HG03135 (cell line): Measurements from ENCODE around the gene NOL4L.

Experiments
- ATAC-seq: cut with Tn5 transposase; IDR thresholded peaks from one replicate; pipeline ENCODE4 v1.9.1; 2021; ENCODE audit warnings: mild to moderate bottlenecking, moderate library complexity; ENCODE audit not compliant: unreplicated experiment

The NOL4L gene

DNA sequence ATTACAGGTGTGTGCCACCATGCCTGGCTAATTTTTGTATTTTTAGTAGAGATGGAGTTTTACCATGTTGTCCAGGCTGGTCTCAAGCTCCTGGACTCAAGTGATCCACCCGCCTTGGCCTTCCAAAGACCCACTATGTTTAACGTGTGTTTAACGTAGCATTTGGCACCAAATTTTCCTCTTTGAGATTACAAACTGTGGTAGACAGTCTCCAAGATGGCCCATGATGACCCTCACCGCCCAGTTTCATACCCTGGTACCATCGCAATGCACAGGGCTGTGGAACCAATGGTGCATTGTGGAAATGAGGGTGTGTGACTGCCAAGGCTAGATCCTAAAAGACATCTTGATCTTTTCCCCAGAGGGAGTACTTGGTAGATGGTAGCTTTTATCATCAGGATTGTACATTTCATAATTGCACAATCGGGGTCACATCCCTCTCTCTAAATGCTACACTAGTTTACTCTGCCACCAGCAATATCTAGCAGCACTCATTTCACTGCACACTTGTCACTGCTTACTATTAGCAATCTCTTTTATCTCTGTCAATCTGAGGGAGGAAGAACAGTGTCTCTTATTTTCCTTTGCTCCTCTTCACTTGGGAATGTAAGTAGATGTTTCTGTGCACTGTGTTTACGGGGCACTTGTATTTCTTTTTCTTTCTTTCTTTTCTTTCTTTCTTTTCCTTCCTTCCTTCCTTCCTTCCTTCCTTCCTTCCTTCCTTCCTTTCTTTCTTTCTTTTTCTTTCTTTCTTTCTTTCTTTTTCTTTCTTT is 96.9 kb downstream of the NOL4L start:
- no peak for ATAC-seq

DNA sequence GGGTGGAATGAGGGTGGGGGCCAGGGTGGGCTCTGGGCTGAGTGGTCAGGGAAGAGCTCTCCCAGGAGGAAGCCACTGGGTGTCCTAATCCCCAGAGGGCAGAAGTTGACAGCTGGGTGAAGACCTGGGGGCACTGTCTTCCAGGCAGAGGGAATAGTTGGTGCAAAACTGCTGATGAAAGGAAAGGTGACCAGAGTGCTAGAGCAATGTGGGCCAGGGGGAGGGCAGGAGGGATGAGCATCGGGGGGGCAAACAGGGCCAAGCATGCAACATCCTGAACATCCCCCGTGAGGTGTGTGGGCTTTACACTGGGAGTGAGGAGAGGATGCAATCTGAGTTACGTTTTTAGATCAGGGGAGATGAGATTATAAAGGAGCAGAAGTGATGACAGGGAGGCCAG is 97.8 kb downstream of the NOL4L start:
- ATAC-seq = no peak

DNA sequence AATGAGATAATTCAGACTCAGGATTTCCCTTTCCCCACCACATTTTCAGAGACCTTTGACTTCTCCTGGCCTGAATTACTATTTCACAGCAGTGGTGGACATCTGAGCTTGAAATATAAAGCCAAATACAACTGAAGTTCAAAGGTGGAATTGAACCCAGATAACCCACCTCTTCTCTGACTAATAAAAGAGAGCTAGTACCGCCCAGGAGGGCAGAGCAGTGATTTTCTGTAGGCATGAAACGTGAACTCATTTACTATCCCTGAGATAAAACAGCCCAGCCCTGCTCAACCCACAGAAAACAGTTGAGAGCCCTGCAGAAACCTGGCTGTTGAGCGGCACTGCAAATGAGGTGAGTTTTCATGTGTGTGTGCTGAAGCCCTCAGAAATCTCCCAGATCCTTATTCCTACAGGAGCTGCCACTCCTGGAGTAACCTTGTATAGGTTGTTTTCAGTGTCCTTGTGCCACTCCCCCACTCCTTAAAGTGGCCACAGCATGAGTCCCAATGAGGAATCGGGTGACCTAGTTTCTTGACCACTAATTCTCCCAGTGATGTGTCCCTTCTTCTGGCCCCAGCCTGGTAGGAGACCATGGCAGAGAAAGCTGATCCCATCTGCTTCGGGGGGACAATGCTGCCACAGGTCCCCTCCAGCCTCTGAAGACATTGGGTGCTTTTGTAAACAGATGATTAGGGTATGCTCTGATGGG is 99.2 kb downstream of the NOL4L start:
- ATAC-seq = no peak

DNA sequence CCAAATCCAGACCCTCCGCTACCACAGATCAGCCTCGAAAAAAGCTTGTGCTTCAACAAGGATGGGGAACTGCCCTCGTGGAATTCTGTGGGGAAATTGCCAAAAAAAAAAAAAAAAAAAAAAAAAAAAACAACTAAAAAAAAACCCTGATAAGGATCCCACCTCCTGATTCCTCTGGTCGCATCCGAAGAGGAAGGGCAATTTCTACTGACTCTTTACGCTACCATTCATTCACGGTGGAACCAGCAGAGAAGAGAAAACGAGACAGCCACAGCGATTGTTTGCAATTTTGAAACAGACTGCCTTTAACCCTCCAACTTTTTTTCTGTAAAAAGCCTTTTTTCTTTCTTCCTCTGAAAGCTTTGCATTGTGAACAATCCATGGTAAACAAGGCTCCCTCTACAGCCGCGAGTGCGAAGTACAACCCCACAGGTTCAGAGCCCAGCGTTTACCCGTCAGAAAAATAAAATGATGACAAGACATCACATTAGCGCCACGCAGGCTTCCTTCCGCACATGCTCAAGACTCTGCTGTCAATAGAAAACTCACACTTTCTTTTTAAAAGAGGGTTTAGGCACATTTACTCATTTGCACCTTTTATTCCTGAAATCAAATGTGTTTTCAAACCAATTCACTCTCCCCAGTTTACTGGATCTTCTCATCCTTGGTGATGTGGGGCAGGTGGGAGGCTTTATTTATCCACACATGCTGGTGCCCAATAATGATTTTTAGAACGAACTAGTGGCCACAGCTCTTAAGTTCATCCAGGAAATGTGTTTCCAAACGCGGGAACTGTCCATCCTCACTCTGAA is 100.0 kb downstream of the NOL4L start:
- ATAC-seq = peak; percentile 64

DNA sequence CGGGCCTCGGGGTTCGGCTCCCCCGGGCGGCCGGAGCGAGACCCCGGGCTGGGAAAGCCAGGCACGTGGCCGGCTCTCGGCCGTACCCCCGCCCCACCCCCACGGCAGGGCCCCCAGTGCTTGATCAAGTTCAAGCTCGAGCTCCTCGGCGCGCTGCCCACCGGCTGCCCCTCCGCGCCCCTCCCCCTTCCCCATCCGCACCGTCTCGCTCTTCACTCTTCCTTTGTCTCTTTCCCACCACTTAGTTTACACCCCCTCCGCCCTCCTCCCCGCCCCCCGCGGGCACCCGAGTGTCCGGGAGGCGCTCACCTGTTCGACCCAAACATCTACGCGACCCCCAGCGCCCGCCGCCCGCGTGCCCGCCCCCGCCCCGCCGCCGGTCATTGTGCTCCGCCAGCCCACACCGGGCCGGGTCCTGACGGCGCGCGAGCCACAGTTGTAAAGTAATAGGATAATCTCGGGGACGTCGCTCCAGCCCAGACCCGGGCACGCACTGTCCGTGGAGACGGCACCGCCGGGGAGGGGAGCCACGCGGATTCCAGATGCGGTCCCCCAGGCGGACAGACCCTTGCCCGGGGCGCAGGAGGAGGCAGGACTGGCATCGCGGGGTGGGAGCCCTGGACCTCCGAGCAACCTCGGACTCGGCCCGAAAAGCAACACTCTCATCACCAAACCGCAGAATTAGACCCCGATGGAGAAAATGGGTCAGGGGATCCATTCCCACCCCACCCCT is 100.7 kb downstream of the NOL4L start:
- no peak for ATAC-seq

DNA sequence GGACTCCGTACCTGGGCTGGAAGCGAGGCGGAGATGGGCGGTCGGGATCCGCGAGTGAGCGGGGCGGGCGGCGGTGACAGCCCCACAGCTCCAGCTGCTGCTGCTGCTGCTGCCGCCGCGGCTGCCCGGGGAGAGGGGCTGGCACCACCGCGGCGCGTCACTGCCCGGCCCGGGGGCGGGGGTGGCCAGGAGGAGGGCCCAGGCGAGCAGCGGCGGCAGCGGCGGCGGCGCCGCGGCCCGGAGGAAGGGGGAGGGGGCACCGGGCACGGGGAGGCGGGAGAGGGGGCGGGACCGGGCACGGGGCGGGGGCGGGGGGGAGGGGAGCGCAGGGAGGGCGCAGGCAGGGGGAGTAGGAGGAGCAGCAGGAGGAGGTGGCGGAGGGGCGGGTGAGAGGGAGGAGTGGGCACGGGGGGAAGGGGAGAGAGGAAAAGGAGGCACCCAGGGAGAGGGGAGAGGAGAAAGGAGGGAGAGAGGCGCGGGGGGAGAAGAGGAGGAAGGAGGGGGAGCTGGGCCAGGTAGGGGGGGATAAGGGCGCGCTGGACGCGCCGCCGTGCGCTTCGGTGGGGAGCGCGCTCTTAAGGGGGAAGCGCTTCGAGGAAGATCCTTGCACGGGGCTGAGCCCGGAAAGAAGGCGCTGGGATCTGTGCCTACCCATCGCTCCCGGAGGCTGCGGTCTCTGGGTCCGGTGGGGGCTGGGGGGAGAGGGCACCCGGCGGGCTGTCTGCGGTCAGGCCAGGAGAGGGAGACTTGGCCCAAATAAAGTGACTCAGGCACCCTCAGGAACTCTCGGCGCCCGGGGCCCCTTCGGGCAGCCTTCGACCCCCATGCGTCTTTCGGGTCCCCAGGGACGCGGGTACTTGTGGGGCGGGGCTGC is 101.5 kb downstream of the NOL4L start:
- no peak for ATAC-seq

DNA sequence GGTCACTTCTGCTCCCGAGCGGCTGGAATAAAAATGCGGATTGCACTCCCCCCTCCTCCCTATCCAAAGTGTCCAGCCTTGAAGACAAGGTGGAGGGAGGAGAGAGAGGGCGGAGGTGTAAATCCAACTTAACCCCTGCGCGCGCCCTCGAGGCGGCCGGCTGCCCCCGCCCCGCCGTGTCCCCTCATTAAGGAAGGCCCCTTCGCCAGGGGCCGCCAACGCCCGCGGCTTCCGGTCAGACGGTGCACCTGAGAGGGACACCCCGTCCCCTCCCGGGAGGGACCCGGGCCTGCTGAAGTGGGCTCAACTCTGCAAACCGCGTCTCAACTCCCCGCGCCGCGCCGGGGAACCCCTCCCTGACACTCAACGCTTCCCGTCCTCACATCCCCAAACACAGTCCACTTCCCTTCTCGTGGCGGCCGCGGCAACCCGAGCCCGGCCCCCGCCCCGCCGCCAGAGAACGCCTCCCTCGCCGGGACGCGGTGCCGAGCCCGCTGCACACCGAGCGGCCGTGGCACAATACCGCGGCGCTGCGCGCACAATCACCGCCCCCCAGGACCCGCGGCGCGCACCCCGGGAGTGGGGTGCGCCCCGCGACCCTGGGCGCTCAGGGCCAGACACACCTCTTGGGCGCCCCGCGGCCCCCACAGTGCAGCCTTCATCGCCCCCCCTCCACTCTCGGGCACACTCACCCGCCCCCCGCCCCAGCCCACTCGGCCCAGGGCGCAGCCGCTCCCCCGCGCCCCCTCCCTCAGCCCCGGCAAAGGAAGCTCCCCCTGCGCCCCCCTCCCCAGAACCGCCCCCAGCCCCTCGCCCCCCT is 102.5 kb downstream of the NOL4L start:
- ATAC-seq = no peak

DNA sequence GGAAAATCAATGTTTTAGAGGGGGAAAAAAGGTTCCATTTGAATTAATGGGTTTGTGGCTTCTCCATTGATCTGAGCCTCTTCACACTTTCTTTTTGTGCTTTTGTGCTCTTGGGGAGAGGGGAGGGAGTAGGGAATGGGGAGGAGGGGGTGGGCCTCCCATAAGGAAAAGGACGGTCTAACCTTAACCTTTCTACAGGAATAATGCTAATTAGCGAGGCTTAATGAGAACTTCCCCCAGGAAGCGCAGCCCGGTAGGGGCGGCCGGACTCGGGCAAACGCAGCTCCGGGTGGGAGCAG is 103.0 kb downstream of the NOL4L start:
- ATAC-seq = no peak

DNA sequence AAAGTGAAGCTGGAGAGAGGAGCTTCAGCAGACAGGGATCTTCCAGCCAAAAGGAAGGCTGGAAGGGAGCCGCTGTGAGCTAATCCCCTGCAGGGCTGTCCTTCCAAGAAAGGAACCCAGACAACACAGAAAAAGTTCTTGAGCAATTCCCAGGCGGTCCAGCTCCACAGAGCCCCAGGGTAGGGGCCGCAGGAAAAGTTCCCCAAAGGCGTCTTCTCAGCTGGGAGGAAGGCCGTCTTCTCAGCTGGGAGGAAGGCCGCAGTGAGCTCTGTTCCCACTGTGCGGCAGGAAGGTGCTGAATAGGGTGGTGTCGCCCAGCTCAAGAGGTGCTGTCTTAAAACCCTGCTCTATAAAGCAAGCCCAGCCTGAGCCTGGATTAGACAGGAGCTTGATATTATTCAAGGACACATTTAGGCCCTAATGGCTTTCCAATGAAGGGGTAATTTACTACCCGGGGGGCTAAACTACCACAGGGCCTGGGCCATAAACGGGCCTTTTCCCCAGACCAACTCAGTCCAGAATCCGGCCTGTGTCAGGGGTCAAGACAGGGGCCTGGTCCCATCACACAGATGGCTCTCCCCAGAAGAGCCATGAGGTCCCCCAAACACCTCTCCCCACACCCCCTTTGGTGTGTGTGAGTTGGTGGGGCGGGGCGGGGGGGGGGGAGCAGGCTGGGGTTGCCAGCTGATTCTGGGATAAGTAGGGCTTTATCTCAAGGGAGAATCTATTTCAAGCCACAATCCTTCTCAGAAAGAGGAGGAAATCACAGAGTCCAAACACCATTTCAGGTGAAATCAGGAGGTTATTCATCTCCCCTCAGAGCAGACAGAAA is 103.6 kb downstream of the NOL4L start:
- no peak for ATAC-seq

DNA sequence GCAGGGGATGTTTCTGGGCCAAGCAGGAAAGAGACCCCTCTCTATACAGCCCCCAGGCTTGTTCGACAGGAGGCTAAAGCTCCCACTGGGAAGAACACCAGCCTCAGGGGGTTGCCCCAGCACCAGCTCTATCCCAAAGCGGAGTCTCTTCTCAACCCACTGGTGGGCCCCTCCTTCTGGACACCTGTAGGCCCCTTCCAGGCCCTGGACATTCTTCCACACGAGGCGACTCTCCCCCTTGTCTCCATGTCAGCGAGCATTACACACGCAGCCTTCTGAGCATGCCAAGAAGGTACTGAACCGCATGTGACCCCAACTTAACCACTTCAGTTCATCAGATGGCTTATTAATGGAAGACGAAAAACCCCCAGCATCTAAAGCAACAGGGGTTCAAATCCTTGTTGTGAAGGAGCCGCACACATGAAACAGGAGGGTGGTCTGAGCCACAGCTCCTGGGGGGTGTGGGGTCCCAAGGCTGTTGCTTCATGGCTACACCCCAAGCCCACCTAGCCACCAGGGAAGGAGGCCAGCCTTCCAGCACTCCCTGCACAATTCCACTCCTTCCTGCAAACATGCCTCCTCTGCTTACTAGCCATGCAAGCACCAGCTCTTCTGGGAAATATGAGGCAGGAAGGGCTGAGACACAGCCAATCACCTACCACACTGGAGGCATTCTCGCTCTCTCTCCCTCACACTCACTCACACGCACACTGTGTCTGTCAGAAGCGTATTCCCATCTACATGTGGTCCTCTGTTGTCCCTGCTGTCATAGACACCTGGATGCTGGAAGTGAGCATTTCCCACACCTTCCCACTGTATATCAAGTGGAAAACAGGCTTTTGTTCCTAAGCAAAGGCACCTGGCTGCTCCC is 104.5 kb downstream of the NOL4L start:
- no peak for ATAC-seq

DNA sequence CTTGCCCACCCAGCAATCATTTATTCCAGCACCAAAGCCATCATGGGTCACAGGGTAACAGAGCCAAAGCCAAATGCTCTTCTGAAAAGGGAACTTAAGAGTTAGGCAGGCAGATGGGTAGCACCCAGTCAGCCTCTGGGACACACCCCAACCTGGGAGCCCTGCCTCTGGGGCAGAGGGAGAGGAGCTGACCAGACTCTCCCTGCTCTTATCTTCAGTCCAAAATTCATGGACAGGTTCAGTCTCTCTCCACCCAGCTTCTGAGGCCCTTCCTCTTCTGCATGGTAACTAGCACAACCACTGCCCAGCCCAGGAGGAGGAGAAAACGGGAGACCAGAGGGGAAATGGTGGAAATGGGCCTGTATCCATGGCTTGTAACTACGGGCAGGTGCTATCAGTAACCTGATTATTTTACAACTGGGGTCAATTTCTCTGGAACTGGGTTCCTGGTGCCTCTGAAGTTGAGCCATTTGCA is 105.4 kb downstream of the NOL4L start:
- no peak for ATAC-seq

DNA sequence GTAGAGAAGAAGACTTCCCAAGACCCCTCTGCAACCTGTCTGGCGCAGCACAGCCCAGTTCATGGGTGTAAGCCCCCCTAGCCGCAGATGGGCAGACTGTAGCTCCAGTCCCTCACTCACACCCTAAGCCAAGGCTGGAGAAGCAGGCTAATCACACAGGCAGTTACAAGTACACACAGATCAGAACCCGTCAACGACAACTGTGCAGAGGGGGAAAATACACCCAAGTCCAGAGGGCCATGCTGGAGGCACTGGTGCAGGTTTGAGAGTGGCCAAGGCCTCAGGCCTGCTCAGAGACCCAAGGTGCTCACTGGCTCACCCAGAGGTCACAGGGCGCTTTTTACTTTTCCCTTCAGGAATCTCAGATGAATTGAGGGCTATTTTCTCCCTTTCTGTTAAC is 106.1 kb downstream of the NOL4L start:
- ATAC-seq = no peak

DNA sequence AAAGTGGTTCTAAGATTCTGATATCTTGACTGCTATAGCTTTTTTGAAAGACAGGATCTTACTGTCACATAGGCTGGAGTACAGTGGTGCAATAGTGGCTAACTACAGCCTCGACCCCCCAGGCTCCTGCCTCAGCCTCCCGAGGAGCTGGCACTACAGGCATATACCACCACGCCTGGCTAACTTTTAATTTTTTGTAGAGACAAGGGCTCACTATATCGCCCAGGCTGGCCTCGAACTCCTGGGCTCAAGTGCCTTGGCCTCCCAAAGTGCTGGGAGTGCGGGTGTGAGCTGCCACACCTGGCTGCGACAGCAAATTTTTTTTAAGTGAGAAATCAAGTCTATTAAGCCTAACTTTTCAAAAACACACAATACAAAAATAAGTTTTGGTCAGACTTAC is 106.6 kb downstream of the NOL4L start:
- ATAC-seq = no peak

DNA sequence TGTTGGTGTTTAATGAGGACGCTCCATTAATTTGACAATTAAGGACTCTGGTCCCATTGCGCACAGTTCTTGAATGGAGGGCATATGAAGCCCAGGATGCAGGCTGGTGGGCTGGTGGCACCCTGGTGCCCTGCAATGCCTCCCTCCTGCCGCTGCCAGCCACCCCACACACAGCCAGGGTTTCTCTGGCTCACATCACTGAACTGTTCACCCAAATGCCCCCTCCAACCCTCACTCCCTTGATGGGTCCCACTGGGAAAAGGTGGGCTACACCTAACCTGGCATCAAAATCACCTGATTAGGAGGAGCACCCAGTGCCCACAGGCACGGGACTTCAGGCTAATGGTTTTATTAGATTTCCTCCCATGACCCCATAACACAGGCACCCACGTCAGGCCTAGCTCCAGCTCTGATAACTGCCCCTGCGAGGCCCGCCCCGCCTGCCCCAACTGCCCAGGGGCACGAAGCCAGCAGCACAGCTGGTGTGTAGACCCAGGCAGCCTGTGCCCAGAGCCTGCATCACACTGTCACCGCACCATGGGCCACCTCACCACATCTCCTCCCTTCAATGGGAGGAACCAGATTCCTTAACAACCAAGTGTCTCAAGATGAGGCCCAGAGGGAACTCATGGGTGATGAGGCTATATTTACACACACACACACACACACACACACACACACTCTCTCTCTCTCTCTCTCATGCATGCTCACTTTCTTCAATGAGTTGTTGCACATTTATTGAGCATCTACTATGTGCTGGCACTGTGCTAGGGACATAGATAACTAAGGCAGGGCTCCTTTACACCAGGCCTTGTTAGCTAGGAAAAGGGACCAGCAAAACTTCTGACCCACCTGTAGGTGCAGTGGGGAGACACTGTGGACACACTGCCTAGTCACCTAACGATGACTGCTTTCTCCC is 107.3 kb downstream of the NOL4L start:
- no peak for ATAC-seq

DNA sequence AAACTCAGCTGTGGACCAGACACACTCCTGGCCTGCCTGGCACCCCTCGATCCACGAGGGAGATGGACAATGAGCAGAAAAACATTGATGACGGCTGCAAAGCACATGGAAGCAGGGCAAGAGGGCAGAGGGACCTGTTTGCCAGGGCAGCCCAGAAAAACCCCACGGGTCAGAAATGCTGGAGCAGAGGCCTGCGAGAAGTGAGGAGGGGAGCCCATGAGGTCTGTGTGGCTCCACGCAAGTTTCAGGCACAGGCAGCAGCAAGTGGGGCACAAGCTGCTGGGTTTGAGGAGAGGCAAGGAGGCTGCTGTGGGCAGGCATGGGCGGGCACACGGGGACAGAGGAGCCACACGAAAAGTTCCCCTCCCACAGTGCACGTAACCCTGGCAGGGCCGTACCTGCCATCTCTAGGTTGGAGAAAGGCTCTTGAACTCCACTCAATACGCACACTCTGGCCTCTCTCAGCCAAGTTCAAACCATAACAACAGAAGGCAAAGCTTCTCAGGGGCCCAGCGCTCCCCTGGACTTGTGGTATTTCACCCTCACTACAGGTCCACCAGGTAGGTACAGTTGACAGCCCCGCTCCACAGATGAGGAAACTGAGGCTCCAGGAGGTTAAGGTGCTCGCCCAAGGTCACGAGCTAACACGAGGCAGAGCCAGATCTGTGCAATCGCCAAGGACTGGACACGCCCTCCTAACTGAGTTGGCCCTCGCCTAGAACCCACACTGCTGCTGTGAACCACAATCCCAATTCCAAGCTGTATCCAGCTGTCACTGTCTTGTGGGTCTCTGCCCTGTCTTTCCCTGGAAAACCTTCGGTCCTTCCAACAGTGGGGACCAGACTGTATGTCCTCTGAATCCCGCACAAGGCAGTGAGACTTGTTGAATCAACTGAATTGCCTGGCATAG is 108.2 kb downstream of the NOL4L start:
- no peak for ATAC-seq
